Activated gamma-delta T cell treated with Interleukin-2 at 50 U/mL for 16 hours (primary cell): ENCODE results near the gene NDUFAF5.
"Not testable (repeated sequence)": the region's sequence is repeated elsewhere in the genome, so short reads cannot be mapped to it uniquely, and the experiment has no call there.

Source experiments
- DNase-seq: peaks from one replicate; pipeline ENCODE4 v3.0.0-alpha.2; 2020

NDUFAF5 gene

GRCh38 chr20:13784893-13785715 is at the start of gene NDUFAF5, which contains the start of gene ESF1:
NDUFAF5 (plus strand) TSS chr20:13785028; CDS start chr20:13785069, 41 bp downstream.
ESF1 (minus strand) TSS chr20:13784919; CDS start chr20:13783140, 1,779 bp downstream.
- peak; percentile 90 for DNase-seq

GRCh38 chr20:13735826-13736225 is 49.0 kb upstream of the NDUFAF5 start:
- DNase-seq = no peak

- no peak for DNase-seq
Measured at GRCh38 chr20:13736436-13737191, 48.2 kb upstream of the NDUFAF5 start.

- DNase-seq = not testable (repeated sequence)
Measured at GRCh38 chr20:13738187-13738586, 46.6 kb upstream of the NDUFAF5 start.

GRCh38 chr20:13739731-13740649 is 44.8 kb upstream of the NDUFAF5 start:
- no peak for DNase-seq

- DNase-seq = no peak
Measured at GRCh38 chr20:13741879-13742278, 42.9 kb upstream of the NDUFAF5 start.

- DNase-seq = no peak
Measured at GRCh38 chr20:13744352-13744751, 40.5 kb upstream of the NDUFAF5 start.

- no peak for DNase-seq
Measured at GRCh38 chr20:13745784-13746183, 39.0 kb upstream of the NDUFAF5 start.

- DNase-seq = no peak
Measured at GRCh38 chr20:13749811-13750210, 35.0 kb upstream of the NDUFAF5 start.

GRCh38 chr20:13753436-13754036 is 31.3 kb upstream of the NDUFAF5 start:
- no peak for DNase-seq

- no peak for DNase-seq
Measured at GRCh38 chr20:13755809-13756208, 29.0 kb upstream of the NDUFAF5 start.

- DNase-seq = no peak
Measured at GRCh38 chr20:13756551-13756950, 28.3 kb upstream of the NDUFAF5 start.

- DNase-seq = no peak
Measured at GRCh38 chr20:13758884-13759283, 25.9 kb upstream of the NDUFAF5 start.

GRCh38 chr20:13760451-13760946 is 24.3 kb upstream of the NDUFAF5 start:
- not testable (repeated sequence) for DNase-seq

- DNase-seq = no peak
Measured at GRCh38 chr20:13765299-13765698, 19.5 kb upstream of the NDUFAF5 start.

GRCh38 chr20:13765868-13766416 is 18.9 kb upstream of the NDUFAF5 start:
- DNase-seq = no peak

- no peak for DNase-seq
Measured at GRCh38 chr20:13770141-13770540, 14.7 kb upstream of the NDUFAF5 start.

GRCh38 chr20:13771853-13772453 is 12.9 kb upstream of the NDUFAF5 start:
- no peak for DNase-seq

- DNase-seq = no peak
Measured at GRCh38 chr20:13772529-13772928, 12.3 kb upstream of the NDUFAF5 start.

- no peak for DNase-seq
Measured at GRCh38 chr20:13775867-13776266, 9.0 kb upstream of the NDUFAF5 start.

GRCh38 chr20:13777171-13777601 is 7.6 kb upstream of the NDUFAF5 start:
- DNase-seq = no peak
